Transverse colon (tissue), 4 donors: Measurements from ENCODE around the gene INPP4B.

Experiments used
- POLR2AphosphoS5 ChIP-seq, 3 donors: sonication (generic); formaldehyde crosslinking; IDR thresholded peaks; one replicate each; pipeline ENCODE4 v1.6.1; 2016; ENCODE audit warnings: antibody characterized with exemption in 3 of 3
- TF ChIP-seq, protein P1 (sequence below), 5 experiments: fragments of 200-600 bp in 3 of 5; fragments of 450-650 bp in 2 of 5; sonication (generic) in 3 of 5; IDR thresholded peaks; 1 replicate in 2 of 5; 2 replicates in 3 of 5; pipeline ENCODE4 v1.5.1; 2016 to 2017; ENCODE audit warnings: antibody characterized with exemption in 5 of 5, inconsistent platforms in 3 of 5, mild to moderate bottlenecking in 2 of 5, moderate library complexity in 1 of 5

DNA sequence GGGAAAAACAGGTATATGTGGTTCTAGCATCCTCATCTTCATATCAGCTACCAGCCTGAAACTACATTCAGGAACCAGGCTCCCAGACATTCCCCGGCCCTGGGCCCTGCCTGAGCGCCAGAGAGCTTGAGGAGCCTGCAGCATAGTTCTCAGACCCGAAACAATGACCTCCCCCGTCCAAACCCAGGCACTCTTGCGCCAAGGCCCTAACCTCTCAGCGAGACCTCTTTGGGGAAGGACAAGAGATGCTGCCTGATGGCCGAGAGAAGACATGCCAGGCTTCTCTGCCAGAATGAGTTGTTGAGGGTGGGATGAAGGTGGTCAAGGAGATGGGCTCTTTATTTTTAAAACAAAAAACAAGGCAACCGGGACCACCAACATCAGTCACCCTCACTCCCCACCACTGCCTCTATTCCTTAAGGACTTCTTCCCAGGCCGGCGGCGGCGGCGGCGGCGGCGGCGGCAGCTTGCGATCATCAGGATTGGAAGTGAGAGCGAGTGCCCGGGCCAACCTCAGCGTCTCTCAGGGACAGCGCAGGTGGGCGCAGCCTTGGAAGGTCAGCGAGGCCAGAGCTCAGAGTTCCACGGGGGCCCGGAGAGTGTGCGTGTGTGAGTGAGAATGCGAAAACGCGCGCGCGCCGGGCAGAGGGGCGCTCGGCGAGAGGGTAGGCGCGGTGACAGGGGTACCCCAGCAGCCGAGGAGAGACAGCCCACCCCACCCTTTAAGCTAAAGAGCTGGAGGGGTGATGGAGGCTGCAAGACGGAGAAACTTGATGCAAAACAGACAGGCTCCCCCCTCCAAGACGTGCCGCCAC is 601 bp downstream of the INPP4B start:
- TF ChIP-seq, protein P1, sequence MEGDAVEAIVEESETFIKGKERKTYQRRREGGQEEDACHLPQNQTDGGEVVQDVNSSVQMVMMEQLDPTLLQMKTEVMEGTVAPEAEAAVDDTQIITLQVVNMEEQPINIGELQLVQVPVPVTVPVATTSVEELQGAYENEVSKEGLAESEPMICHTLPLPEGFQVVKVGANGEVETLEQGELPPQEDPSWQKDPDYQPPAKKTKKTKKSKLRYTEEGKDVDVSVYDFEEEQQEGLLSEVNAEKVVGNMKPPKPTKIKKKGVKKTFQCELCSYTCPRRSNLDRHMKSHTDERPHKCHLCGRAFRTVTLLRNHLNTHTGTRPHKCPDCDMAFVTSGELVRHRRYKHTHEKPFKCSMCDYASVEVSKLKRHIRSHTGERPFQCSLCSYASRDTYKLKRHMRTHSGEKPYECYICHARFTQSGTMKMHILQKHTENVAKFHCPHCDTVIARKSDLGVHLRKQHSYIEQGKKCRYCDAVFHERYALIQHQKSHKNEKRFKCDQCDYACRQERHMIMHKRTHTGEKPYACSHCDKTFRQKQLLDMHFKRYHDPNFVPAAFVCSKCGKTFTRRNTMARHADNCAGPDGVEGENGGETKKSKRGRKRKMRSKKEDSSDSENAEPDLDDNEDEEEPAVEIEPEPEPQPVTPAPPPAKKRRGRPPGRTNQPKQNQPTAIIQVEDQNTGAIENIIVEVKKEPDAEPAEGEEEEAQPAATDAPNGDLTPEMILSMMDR (IDR thresholded peaks at IDR 0.05), result no peak
- no peak for TF ChIP-seq POLR2AphosphoS5 (IDR thresholded peaks at IDR 0.05)
